HG03066 (cell line): Measurements from ENCODE around the gene LXN.
"Not testable (repeated sequence)": the region's sequence is repeated elsewhere in the genome, so short reads cannot be mapped to it uniquely, and the experiment has no call there.

Source experiments
- ATAC-seq: cut with Tn5 transposase; IDR thresholded peaks from one replicate; pipeline ENCODE4 v1.9.1; 2021; ENCODE audit warnings: low read depth; ENCODE audit not compliant: unreplicated experiment

LXN gene, protein sequence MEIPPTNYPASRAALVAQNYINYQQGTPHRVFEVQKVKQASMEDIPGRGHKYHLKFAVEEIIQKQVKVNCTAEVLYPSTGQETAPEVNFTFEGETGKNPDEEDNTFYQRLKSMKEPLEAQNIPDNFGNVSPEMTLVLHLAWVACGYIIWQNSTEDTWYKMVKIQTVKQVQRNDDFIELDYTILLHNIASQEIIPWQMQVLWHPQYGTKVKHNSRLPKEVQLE

DNA sequence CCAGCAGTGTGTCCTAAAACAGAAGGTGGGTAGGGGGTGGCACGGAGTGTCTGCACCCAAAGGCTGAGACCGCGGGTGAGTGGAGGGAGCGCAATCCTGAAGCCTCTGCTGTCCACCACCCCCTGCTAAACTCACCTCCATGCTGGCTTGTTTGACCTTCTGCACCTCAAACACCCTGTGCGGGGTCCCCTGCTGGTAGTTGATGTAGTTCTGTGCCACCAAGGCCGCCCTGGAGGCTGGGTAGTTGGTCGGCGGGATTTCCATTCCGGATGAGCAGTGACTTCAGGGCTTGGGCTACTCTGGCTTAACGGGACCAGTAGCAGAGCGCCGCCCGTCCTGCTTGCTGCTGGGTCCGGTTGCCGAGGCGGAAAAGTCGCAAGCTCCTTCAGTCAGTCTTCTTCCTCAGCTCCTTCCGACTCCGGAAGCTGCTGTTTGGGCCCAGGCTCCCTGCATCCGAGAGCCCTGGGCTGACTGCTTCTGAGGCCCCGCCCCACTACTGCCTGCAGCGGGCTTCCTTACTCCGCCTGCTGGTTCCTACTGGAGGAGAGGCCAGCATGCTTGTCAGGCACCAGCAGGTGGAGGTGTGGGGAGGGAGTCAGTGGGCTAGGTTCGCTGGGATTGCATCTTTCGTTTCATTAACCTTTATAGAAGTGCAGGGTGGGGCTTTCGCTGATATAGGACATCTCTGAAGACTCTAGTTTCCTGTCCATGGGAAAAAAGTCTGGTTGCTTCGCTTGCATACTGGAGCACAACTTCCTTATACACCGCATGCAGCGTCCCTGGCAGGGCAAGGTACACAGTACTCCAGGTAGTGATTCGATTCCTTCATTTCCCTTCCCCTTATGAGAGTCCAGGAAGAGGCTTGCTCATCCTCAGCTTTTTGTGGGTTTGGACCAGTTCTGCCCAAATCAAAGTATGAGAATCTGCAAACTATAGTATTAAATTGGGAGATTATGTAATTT lies at the start of gene LXN:
TSS of gene LXN (minus strand) at position 434 of the 962 bp plus-strand sequence. CDS start at position 264, 170 bp downstream.
- ATAC-seq = peak; percentile 99

DNA sequence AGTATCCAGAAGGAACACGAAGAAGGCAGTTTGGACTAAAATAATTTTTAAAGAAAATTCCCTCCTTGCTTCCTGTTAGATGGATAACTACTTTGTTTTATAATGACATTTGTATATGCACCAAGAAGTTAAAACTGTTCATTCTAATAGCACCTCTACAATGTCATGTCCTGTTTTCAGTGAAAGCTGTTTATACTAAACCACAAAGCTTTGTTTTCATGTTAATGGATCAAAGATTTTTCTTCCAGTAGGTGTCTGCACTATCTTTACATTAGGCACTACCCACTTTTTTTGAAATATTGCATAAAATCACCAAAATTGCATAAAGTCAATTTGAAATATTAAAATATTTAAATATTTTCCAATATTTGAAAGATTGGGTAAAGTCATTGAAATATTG lies 49.7 kb upstream of the LXN start:
- no peak for ATAC-seq

DNA sequence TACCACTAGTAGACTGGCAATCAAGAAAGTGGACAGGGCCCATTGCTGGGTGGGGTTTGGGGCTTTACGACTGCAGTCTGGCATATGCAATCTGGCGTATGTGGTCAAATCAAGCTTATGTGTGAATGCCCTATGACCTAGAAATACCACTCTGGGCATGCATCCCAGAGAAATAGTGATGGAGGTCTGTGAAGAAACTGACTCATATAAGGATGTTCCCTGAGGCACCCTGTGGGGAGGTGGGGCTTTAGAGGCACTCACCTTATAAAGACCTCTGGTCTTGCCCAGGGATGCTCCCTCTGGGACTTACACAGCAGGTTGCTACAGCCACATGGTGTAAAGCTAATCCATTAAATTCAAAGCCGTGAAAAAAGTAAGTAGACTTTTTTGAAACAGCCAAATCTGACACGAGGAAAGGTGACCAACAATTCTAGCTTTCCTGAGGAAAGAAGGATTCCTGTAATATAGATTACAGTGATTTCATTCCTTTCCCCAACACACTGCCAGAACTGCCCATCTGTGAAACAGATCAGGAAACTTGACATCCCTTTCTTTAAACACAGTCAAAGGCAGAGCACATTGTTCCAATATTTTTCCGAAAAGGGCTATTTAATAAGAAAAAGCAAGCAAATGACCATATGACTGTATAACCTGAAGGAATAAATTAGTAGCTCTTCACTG lies 46.2 kb upstream of the LXN start:
- no peak for ATAC-seq

DNA sequence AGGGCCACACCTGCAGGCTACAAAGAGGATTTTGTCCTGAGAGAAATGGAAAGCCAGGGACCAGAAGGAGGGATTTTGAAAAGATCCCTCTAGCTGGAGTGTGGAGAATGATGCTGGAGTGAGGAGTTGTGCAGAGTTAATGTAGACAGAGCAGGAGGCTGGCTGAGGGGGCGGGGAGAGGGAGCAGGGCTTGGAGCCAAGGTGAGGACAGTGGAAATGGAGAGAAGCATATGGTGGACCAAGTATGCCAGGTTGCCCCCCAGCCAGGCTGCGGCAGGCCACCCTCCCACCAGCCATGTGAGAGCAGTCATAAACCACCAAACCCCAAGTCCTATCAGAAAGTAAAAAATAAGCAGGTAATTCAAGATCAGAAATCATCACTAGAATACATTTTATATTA lies 45.1 kb upstream of the LXN start:
- no peak for ATAC-seq

DNA sequence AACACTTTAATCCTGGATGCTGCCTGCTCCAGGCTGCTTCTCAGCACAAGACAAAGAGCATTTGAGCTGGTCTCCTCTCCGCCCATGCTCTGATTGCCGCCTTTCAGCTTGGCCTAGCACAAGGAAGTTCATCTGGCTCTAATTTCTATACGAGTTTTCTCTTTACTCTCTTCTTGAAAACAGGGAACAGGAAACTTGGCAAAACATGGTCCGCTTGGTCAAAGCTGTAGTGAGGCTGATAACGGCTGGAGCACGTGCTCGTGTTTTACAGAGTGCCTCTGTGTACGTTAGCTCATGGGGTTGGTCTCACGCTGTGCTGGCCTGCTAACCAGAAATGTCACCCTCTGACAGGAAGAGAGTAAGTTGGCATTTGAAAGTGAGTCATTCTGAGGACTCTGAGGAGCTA lies 40.6 kb upstream of the LXN start:
- no peak for ATAC-seq

DNA sequence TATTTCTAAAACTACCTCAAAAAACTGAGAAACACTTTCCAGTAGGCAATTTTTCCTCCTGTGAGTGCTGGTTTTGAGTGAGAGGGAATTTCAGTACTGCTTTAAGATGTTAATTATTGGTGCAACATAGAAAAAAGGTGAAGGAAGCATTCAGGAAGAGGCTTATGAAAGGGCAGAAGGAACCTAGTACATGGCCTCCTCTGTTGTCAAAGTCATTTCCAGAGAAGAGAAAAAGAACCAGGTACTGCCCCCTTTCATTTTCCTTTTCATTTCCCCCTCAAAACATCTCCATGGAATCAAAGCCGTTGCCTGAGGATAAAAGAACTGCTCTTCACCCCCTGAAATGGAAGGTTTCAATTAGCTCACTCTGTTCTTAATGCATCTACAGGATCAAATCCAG lies 40.0 kb upstream of the LXN start:
- no peak for ATAC-seq

DNA sequence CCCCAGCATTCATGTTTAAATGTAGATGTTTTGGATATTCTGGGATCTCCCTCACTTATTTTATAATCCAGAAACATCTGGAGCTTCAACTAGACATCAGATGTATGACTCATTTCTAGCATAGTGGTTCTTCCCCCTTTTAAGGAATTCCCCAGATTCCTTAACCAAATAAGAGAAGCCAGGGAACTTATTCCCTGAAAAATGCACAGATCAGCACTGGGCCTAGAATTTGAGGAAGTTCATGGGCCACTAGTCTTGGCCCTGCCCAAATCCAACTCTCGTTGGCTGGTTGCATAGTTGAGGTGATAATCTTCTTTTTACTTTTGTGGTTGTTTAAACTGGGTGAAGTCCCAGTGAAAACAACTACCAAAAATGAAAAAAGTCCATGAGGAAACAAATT lies 39.4 kb upstream of the LXN start:
- ATAC-seq = no peak

DNA sequence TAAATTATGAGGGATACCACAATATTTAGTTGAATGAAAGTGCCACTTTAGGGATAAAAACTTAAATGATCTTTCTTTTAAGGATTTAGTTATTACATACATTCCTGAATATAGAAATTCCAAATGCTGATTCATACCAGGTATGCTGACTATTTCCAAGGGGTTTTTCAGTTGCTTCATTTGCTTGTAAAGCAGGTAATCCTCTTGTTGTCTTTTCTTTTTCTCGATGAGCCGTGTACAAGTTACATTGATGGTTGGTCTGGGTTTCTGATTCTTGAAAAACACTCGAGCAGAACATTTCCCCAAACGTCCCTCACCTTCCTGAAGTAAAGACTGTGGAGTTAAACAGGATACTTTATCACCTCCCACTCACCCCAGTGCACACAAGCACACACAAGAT lies 38.2 kb upstream of the LXN start:
- no peak for ATAC-seq

DNA sequence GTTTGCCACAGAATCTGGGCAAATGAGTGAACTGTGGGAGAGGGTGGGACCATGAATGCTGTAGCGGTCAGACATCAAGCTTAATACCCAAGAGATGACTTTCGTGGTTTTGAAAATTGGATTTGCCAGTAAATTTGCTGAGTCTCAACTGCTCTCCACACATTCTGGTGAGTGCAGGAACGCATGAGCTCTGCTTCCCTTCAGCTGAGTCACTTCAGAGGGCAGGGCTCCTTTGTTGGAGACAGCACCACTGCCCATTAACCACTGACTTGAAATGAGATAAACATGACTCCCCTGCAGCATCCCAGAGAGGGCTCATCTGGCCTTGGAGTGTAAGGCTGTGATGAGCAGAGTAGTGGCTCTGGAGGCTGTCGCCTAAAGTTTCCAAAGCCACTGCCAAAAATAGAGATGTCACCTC lies 37.2 kb upstream of the LXN start:
- ATAC-seq = no peak

DNA sequence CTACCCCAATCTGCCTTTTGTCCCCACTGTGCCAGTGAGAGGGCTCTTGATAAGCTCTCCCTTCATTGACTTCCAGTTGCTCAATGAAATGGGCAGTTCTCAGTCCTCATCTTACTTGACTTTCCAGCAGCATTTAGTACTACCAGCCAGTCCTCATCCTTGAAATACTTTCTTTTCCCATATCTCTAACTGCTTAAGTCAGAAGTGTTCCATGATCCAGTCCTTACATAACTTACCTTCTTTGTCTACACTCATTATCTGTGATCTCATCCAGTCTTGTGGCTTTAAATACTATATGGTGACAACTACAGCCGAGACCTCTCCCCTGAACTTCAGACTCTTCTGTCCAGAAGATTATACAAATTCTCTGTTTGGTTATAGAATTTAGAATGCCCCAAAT lies 31.1 kb upstream of the LXN start:
- no peak for ATAC-seq

DNA sequence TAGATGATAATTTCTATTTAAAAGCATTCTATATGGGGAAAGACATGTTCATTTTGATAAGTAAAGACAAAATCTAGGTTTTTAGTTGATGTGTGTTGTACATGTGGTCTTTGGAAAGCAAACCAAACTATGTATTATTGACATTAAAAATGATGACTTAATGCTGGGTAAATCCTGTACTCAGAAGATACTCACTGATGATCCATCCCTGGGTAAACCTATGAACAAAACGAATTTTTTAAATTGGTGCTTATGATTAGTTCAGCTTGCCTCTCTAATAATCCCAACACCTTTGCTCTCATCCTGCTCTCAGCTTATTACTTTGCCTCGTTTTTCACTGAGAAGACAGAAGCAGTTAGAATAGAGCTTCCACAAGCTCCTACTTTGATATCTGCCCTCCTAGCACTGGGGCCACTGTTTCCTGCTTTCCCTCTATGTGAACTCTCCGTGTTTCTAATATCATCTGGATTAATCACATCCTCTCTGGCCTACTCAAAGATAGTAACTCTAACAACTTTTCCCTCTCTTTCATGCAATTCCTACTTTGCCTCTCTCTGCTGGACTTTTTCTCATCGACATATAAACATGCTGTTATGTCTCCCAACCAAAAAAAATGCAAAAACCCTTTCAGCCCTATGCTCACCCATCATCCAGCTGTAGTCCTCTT lies 30.5 kb upstream of the LXN start:
- no peak for ATAC-seq

DNA sequence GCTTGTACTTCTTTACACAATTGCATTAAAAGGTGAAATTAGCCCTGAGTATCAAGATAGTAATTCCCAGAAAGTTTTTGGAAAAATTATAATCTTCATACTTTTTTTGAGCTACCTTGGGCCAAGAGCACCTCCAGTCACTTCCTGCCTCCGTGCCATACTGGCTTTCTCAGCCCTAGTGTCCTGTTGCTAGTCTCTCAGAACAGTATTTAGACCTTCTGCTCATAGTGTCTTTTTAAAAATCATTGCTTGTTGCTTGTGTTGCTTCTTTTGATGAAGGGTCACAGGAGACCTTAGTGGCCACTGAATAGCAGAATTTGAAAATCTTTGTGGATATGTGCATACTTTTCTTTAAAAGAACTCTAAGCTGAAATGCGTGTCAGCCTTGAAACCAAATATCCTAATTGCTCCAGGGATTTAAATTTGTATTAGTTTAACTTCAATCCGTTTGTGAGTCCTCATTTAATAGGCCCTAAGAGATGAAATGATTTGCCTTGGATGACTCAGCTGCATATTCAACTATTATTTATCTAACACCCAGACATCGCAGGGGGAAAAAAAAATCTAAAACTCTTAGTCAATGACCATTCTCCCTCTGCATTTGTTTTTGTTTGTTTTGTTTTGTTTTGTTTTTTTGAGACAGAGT lies 29.1 kb upstream of the LXN start:
- no peak for ATAC-seq

DNA sequence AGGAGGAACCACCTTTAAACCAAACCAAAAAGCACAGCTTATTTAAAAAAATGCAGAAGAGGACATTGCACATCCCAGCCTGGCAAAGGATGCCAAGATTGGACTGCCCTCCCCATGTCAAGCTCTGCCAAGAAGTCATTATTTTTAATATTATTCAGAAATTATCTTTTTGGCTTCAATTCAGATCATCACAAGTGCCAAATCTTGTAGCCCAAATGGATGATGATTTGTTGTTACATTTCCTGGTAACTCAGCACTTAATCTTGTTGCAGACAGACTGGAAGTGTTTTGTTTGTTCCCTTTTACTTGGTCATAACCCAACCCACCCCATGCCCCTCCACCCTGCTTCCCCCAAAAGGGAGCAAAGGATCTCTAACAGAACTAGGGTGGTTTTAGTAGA lies 28.1 kb upstream of the LXN start:
- no peak for ATAC-seq

DNA sequence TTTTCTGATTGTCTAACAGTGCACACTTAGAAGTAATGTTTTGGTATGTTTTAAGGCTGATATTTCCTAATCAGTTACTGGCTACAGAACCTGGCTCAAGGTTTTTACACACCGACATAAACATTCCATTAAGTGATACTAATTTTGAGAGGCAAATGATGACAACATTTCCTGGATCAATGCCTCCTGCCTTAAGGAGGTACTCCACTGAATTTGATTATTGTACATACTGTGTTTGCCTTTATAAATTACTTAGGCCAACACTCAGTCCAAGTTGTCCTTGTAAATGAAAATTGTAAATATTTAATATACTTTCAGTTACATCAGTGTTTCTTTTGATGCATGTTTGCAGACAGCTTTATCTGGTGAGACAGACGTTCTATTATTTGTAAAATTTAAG lies 24.2 kb upstream of the LXN start:
- ATAC-seq = no peak

DNA sequence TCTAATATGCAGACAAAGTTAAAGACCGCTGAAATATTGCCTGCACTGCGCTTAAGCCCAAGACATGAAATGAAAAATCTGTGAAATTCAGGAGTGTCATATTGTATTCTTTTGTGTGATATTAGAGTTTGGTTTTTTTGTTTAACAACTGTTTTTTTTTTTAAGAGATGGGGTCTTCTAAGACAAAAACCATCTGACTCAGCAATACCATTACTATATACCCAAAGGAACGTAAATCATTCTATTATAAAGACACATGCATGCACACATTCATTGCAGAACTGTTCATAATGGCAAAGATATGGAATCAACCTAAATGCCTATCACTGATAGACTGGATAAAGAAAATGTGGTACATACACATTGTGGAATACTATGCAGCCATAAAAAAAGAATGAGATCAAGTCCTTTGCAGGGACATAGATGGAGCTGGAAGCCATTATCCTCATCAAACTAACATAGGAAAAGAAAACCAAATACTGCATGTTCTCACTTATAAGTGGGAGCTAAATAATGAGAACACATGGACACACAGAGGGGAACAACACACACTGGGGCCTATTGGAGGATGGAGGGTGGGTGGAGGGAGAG lies 21.5 kb upstream of the LXN start:
- ATAC-seq = not testable (repeated sequence)

DNA sequence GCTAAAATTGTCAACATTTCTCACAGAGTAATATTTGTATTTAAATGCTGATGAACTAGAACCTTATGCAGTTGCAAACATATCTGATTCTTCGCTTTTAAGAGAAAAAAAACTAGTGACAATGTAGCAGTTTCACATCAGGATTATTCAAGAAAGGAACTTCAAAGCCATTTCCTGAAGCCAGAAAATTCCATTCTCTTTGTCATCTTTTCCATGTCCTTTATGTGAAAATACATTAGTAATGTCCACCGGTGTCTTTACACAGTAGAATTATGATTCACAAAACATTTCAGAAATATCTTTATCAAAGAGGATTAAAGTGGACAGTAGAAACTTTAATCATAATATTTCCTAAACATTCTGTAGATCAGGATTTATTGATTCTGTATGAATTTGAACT lies 12.7 kb upstream of the LXN start:
- no peak for ATAC-seq

DNA sequence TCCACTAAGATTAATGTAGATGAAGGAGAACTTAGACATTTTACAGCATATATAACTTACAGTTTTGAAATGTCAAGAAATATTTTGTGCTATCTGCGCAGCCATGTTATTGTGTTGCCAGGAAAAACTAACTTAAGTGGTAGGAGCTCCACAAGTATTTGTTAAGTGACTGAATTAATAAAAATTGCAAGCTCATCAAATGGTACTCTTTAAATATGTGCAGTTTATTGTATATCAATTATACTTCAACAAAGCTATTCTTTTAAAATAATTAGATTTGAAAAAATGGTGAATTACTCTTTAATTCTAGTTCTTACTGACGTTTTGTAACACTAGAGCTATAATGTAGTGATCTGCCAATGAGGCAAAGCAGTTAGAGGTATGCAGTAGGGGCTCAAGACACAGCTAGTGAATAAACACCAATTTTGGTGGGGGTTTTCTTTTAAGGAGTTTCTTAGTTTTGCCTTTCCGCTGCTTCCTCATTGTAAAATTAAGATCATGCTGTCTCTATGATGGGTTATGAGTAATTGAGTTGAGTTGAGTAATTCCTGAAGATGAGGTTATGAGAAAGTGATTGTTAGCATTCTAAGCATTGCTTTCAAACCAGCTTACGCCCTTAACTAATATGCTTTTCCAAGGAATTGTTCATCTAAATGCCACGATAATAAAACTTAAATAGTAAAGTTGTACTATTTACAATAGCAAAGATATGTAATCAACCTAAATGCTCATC lies 10.9 kb upstream of the LXN start:
- no peak for ATAC-seq

DNA sequence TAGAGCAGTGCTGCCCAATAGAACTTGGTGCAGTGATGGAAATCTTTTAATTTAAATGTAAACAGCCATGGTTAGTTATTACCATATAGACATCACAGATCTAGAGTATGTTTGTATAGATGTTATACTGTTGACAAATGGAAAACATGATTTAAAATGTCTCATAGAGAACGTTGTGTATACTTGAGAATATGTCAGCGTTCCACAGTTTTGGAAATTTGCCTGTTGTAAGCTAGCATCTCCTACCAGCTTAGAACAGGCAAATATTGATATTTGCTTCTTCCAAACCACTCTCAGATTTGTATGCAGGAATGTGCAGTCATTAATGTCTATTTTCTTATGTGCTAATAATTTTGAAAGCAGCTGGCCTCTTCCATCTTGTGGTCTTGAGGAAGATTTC lies 8.4 kb upstream of the LXN start:
- no peak for ATAC-seq

DNA sequence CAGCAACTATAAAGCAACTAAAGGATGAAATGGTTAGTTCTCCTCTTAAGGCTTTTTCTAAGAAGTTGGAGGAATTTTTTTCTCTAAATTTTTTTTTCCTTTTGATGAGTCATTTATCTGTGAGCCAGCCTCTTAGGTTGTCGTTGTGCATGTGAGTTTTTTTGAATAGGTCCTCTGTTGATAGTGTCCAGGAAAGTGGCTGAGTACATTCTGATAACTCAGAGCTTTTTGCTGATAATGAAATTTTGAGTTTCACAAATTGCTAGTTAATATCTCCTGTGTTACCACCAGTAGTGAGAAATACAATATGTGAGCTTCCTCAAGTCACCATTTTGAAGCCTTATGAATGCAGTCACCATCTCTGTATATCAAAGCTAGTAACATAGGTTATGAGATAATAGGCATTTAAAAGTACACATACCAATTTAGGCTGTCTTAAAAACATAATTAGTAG lies 7.1 kb upstream of the LXN start:
- no peak for ATAC-seq
